GM18951 (cell line): Measurements from ENCODE around the gene WDR64.
A peak's percentile ranks its signal among the peaks of the same experiment; 100 is the strongest.

Experiments
- POLR2A ChIP-seq: IDR thresholded peaks from 4 replicates; pipeline ENCODE4 v1.6.1; 2011; ENCODE audit warnings: mild to moderate bottlenecking; ENCODE audit not compliant: insufficient read length, insufficient read depth; ENCODE audit errors: extremely low read depth
- in situ Hi-C: fragments of 300-500 bp; cut with MboI; formaldehyde crosslinking; loops from one replicate; pipeline ENCODE4 v1.12.0; 2022; ENCODE audit warnings: low sequenced_read_pairs, mixed read lengths, inconsistent platforms; ENCODE audit not compliant: unreplicated experiment

WDR64 gene

GRCh38 chr1:241847796-241848685 is 196.0 kb downstream of the WDR64 start, which contains the start of gene EXO1:
Gene EXO1, plus strand, starts transcription at chr1:241848204. Its CDS starts 2,222 bp downstream, at chr1:241850426.
- peak; percentile 70 for TF ChIP-seq POLR2A
- in situ Hi-C loops, result loop anchor here (25.0 kb wide), 1 partner anchor 311 kb away; the partner anchor contains the start of gene KMO

- in situ Hi-C loops, result loop anchor here (25.0 kb wide), 1 partner anchor 312 kb away; the partner anchor contains the start of gene KMO
- no peak for TF ChIP-seq POLR2A
Measured at GRCh38 chr1:241848686-241849344, 196.7 kb downstream of the WDR64 start.

GRCh38 chr1:241849345-241849695 is 197.2 kb downstream of the WDR64 start:
- in situ Hi-C loops, result loop anchor here (25.0 kb wide), 1 partner anchor 312 kb away; the partner anchor contains the start of gene KMO
- no peak for TF ChIP-seq POLR2A
